ENCODE measurements around the gene DPP8.
"Not testable (repeated sequence)": the region's sequence is repeated elsewhere in the genome, so short reads cannot be mapped to it uniquely, and the experiment has no call there.

Gene DPP8

DNA sequence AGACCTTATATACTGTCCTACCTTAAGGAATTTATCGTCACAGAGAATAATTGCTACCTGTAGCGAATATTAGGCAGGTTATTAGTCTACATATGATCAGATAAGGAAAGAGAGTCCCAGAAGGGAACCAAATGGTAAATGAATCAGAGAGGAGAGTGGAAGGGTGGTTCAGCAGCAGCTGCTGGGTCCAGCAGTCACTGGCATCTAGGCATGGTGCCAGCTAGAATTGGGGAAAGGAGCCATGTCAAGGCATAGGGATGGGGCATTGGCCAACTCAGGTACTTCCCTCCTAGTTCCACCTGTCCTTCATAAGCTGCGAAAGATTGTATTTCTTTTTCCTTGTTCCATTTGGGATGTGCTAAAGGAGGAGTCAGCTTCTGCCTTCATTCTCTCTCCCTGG lies 36.2 kb upstream of the DPP8 start:
- TF ChIP-seq, protein P1, sequence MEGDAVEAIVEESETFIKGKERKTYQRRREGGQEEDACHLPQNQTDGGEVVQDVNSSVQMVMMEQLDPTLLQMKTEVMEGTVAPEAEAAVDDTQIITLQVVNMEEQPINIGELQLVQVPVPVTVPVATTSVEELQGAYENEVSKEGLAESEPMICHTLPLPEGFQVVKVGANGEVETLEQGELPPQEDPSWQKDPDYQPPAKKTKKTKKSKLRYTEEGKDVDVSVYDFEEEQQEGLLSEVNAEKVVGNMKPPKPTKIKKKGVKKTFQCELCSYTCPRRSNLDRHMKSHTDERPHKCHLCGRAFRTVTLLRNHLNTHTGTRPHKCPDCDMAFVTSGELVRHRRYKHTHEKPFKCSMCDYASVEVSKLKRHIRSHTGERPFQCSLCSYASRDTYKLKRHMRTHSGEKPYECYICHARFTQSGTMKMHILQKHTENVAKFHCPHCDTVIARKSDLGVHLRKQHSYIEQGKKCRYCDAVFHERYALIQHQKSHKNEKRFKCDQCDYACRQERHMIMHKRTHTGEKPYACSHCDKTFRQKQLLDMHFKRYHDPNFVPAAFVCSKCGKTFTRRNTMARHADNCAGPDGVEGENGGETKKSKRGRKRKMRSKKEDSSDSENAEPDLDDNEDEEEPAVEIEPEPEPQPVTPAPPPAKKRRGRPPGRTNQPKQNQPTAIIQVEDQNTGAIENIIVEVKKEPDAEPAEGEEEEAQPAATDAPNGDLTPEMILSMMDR (IDR thresholded peaks at IDR 0.05; ENCODE audit: control insufficient read depth, insufficient read depth, low read depth, low read length, missing control alignments) = no peak
- no peak for DNase-seq (ENCODE audit: low read depth)
- H3K4me3 ChIP-seq (ENCODE audit: control insufficient read depth, low read depth, low read length) = no peak overlapping the region

- not testable (repeated sequence) for DNase-seq (ENCODE audit: low read depth); H3K4me3 ChIP-seq (ENCODE audit: control insufficient read depth, low read depth, low read length)
Measured at GRCh38 chr15:65552851-65553250, 35.4 kb upstream of the DPP8 start.

DNA sequence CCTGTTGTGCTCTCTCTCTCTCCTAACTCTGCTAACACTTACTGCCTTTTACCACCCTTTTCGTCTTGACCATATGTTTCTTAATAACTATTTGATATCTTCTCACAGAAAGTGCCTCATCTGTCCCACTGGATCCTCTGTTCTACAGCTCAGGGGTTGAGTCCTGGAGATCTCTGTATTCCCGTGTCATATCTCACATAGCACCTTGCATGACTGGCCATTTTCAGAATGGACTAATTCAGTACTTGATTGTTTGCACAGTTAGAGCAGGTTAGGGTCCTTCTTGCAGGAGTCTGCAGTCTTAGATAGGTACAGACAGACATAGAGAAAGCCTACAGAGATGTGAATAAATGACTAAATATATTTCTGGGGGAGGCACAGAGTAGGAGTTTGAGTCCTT lies 33.7 kb upstream of the DPP8 start:
- TF ChIP-seq, protein P1 (IDR thresholded peaks at IDR 0.05; ENCODE audit: control insufficient read depth, insufficient read depth, low read depth, low read length, missing control alignments) = no peak
- H3K4me3 ChIP-seq (ENCODE audit: control insufficient read depth, low read depth, low read length) = no peak overlapping the region
- DNase-seq (ENCODE audit: low read depth) = no peak

- DNase-seq (ENCODE audit: low read depth) = no peak
- no peak overlapping the region for H3K4me3 ChIP-seq (ENCODE audit: control insufficient read depth, low read depth, low read length)
- TF ChIP-seq, protein P1 (IDR thresholded peaks at IDR 0.05; ENCODE audit: control insufficient read depth, insufficient read depth, low read depth, low read length, missing control alignments) = no peak
Measured at GRCh38 chr15:65550681-65551098, 33.2 kb upstream of the DPP8 start.

GRCh38 chr15:65549288-65549687 lies 31.8 kb upstream of the DPP8 start:
- H3K4me3 ChIP-seq (ENCODE audit: control insufficient read depth, low read depth, low read length); DNase-seq (ENCODE audit: low read depth): not testable (repeated sequence)

- TF ChIP-seq, protein P1 (IDR thresholded peaks at IDR 0.05; ENCODE audit: control insufficient read depth, insufficient read depth, low read depth, low read length, missing control alignments) = no peak
- H3K4me3 ChIP-seq (ENCODE audit: control insufficient read depth, low read depth, low read length) = no peak overlapping the region
- DNase-seq (ENCODE audit: low read depth) = no peak
Measured at GRCh38 chr15:65547841-65548240, 30.4 kb upstream of the DPP8 start.

DNA sequence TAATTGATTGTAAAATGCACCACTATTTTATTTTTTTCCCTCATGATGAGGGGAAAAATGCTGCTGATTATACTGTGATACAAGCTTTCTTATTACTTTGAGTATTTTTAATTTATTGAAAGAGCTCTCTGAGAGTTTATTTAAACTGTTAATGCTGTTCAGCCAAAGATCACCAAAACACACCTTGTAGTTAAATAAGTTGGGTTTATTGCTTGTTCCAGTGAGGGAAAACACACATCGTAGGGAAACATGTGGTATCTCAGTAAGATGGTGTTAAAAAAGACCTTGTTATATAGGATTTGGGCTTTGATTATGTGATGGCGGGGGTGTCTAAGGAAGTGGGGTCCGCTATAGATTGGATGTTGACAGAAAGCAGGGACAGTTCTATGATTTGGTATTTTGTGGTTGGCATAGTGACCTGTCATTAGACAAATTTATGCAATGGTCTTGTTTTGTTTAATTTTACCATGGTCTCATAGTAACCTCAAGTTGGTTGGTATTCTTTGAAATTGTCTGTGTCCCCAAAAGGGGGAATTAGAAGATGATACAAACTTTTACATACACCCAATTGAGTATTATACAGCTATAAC lies 23.8 kb upstream of the DPP8 start:
- H3K4me3 ChIP-seq (ENCODE audit: control insufficient read depth, low read depth, low read length) = no peak overlapping the region
- TF ChIP-seq, protein P1 (IDR thresholded peaks at IDR 0.05; ENCODE audit: control insufficient read depth, insufficient read depth, low read depth, low read length, missing control alignments) = no peak
- DNase-seq (ENCODE audit: low read depth) = no peak

GRCh38 chr15:65540314-65540713 lies 22.8 kb upstream of the DPP8 start:
- H3K4me3 ChIP-seq (ENCODE audit: control insufficient read depth, low read depth, low read length) = no peak overlapping the region
- TF ChIP-seq, protein P1 (IDR thresholded peaks at IDR 0.05; ENCODE audit: control insufficient read depth, insufficient read depth, low read depth, low read length, missing control alignments) = no peak
- DNase-seq (ENCODE audit: low read depth) = no peak
